HepG2 (cell line): ENCODE data around the gene ENTPD5. TPM values are rescaled to one million over a fixed set of nuclear protein-coding genes. Genes with fewer than 3 reads are reported as not detected.

Source experiments
- HIC2 ChIP-seq: sonication (generic); formaldehyde crosslinking; IDR thresholded peaks from 2 replicates; pipeline ENCODE4 v1.9.0; 2022; ENCODE audit warnings: low read depth, missing genetic modification reagents
- RERE ChIP-seq: IDR thresholded peaks from 2 replicates; pipeline ENCODE4 v1.6.1; 2016; ENCODE audit warnings: low read depth, missing genetic modification reagents, missing compliant biosample characterization
- TEAD3 ChIP-seq: optimal IDR thresholded peaks from 2 replicates; pipeline ENCODE3; 2016; ENCODE audit warnings: borderline replicate concordance
- ZNF407 ChIP-seq: sonication (generic); formaldehyde crosslinking; IDR thresholded peaks from one replicate; pipeline ENCODE4 v1.5.1; 2020; ENCODE audit warnings: mild to moderate bottlenecking, missing genetic modification reagents; ENCODE audit errors: not compliant biosample characterization
- ZNF512B ChIP-seq: sonication (generic); formaldehyde crosslinking; IDR thresholded peaks from 2 replicates; pipeline ENCODE4 v1.5.1; 2020; ENCODE audit warnings: missing genetic modification reagents, mild to moderate bottlenecking, borderline replicate concordance
- polyA plus RNA-seq, 8 experiments: library from polyadenylated mRNA; depleted of rRNA in 3 of 8; stranded (reverse) in 7 of 8; unstranded in 1 of 8; fragments of >200 nt; fragmentation: Illumina TruSeq in 4 of 8; extraction: Trizol in 4 of 8; gene quantifications; 2 replicates each; pipeline versions ENCODE4 v1.2.1 to v1.2.3, GENCODE V29; 2011 to 2016; ENCODE audit warnings: low read depth in 4 of 8, missing spikeins in 1 of 8, mixed read lengths in 1 of 8; ENCODE audit not compliant: insufficient read depth in 1 of 8
- total RNA-seq, 5 experiments: library from RNA; depleted of rRNA; stranded (reverse); fragments of >200 nt; fragmentation: Illumina TruSeq; extraction: Trizol; gene quantifications; 2 replicates each; pipeline ENCODE4 v1.2.3, GENCODE V29; 2016; ENCODE audit warnings: low read depth in 1 of 5

The ENTPD5 gene
- total and polyA plus RNA-seq, 2 of the 13 experiments (the other 11 are each of a cell fraction or from before 2014, with no cell fraction given): 33.8 to 43.3 TPM

- TF ChIP-seq TEAD3 (CRISPR knock-in tag): peak; percentile 77
- TF ChIP-seq RERE (CRISPR knock-in tag): peak; percentile 18; the same call in 1 of the 2 replicates
- no peak for TF ChIP-seq ZNF407 (CRISPR knock-in tag)
- TF ChIP-seq HIC2 (CRISPR knock-in tag): no peak
- no peak for TF ChIP-seq ZNF512B
Observed at GRCh38 chr14:73949752-73950734, 69.0 kb downstream of the ENTPD5 start, which contains the start of the genes COQ6 and FAM161B (continued).
